Heart left ventricle (tissue), 16 donors: Measurements from ENCODE around the gene TMEM107. TPM values are rescaled to one million over a fixed set of nuclear protein-coding genes. Genes with fewer than 3 reads are reported as not detected.

Experiments used
- ATAC-seq, 4 donors: fragments of 200-7000 bp; cut with Tn5 transposase; one replicate each; pipeline ENCODE4 v1.9.1; 2020 to 2022; ENCODE audit warnings: moderate library complexity in 4 of 4, mild to moderate bottlenecking in 3 of 4, moderate number of reproducible peaks in 1 of 4
- DNase-seq, 5 donors: peaks; one replicate each; pipeline ENCODE4 v3.0.0-alpha.2; 2020
- H3K27ac ChIP-seq, 12 donors: fragments of 200-600 bp; sonication (generic) in 4 of 12; one replicate each; pipeline versions ENCODE4 v1.5.0 to v1.8.0; 2016 to 2022; ENCODE audit warnings: mild to moderate bottlenecking in 2 of 12
- H3K27me3 ChIP-seq, 9 donors: fragments of 200-600 bp; sonication (generic) in 2 of 9; one replicate each; pipeline versions ENCODE4 v1.5.1 to v1.8.0; 2016 to 2022; ENCODE audit warnings: mild to moderate bottlenecking in 3 of 9
- H3K36me3 ChIP-seq, 9 donors: fragments of 200-600 bp; sonication (generic) in 2 of 9; one replicate each; pipeline versions ENCODE4 v1.5.0 to v1.8.0; 2018 to 2022; ENCODE audit warnings: mild to moderate bottlenecking in 2 of 9
- H3K4me1 ChIP-seq, 12 donors: fragments of 200-600 bp; sonication (generic) in 4 of 12; one replicate each; pipeline versions ENCODE4 v1.5.0 to v1.8.0; 2016 to 2022; ENCODE audit warnings: mild to moderate bottlenecking in 3 of 12
- H3K4me3 ChIP-seq, 12 donors: fragments of 200-600 bp; sonication (generic) in 4 of 12; one replicate each; pipeline versions ENCODE4 v1.5.0 to v1.8.0; 2017 to 2022; ENCODE audit warnings: mild to moderate bottlenecking in 9 of 12, moderate library complexity in 4 of 12
- H3K9me3 ChIP-seq, 12 donors: fragments of 200-600 bp; sonication (generic) in 4 of 12; one replicate each; pipeline versions ENCODE4 v1.5.0 to v1.8.0; 2016 to 2022; ENCODE audit warnings: mild to moderate bottlenecking in 1 of 12
- CTCF ChIP-seq, 12 donors: fragments of 200-600 bp; sonication (generic) in 4 of 12; IDR thresholded peaks; one replicate each; pipeline versions ENCODE4 v1.5.0 to v1.8.0; 2018 to 2022; ENCODE audit warnings: antibody characterized with exemption in 12 of 12, mild to moderate bottlenecking in 5 of 12
- POLR2A ChIP-seq, 2 donors: fragments of 450-650 bp; IDR thresholded peaks; one replicate each; pipeline ENCODE4 v1.6.1; 2017; ENCODE audit warnings: antibody characterized with exemption in 2 of 2, mild to moderate bottlenecking in 2 of 2, moderate library complexity in 2 of 2
- WGBS, 4 donors: extraction: QIAGEN DNeasy Blood & Tissue Kit in 2 of 4; methylation state at CpG; one replicate each; pipeline versions ENCODE4 v1.1.5 to v1.1.7; 2013 to 2018; 5-methylcytosine and 5-hydroxymethylcytosine counted together
- intact Hi-C, 10 donors: fragments of 100-400 bp; cut with DNase I; formaldehyde crosslinking; loops; one replicate each; pipeline versions ENCODE4 v1.11.1 to v1.14.2; 2022
- polyA plus RNA-seq, 2 donors: library from polyadenylated mRNA; stranded (reverse); fragments of 200-250 nt; gene quantifications; one replicate each; pipeline ENCODE4 v1.2.3, GENCODE V29; 2013
- total RNA-seq, 9 donors: library from RNA; depleted of rRNA in 2 of 9; stranded (reverse); fragments of >200 nt in 2 of 9; fragmentation: NEBNext Ultra II Directional in 3 of 9; extraction: Animal tissue kit (Norgen Biotek cat#: 25700) in 3 of 9; gene quantifications; one replicate each; pipeline versions ENCODE4 v1.1.0 to v1.2.4, GENCODE V29; 2016 to 2023
- donor health status: ischemic (EF 13 %, LVEDD 7.1; RV severe dilation, severe dysfunction).
- donor health status: healthy with polysubstance abuse.
- donor health status: DM: no; HTN: yes; CAD: no.
- donor health status: DM: no; HTN: no; CAD: no.
- donor health status: ischemic (EF 25% LVEDD 6.9; RV normal size, moderate dysfunction).
- donor health status: ischemic (EF 25% LVEDD 5.7; RV mildly dilated, moderate dysfunction).
- donor health status: healthy.
- donor health status: DM: yes; HTN: yes; CAD: no.
- donor health status: ischemic (EF 35%, LVEDD 5.7; RV mildly dilated, moderate dysfunction).
- donor health status: nonischemic (EF 11% LVEDD 7.7; RV severe dilation, severe dysfunction).
- donor health status: DM: yes; HTN: yes; CAD: no.
- donor health status: PGD.
- donor health status: ischemic (EF 29% LVEDD 5.4; RV normal size, mild dysfunction).
- donor health status: nonischemic (EF 23%, LVEDD 6.1; RV moderate dilation, normal function).

TMEM107 gene
- total and polyA plus RNA-seq, 11 donors: 3.8 to 16.4 (median 8.4) TPM

DNA sequence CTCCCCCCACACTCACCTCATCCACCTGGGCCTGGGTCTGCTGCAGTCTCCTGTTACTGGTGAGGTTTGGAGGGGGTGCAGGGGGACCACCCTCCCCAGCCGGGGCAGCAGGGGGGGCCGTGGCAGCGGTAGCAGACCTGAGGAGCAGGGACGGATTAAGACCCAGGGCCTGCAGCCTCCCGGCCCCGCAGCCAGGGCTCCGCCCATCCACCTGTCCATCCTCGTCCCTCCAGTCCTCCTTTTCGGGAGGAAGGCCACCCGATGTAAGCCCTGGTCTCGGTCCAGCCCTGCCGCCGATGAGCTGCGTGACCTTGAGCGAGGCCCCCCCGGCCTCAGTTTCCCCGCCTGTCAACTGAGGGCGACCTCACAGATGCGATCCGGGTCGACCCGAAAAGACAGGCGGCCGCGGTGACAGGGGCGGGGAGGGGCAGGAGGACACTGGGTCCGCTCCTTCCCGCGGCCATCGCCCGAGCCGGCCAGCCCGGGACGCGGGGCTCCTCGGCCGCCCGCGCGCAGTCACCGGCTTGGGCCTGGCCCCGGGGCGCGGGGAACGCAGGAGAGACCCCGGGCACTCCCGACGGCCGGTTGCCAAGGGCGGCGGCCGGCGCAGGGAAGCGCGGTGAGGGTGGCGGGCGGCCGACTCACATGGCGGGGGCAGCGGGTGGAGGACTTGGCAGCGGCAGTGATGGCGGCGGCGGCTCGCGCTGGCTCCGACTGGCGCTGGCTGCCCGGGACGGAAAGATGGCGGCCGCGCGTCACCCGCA lies 13.8 kb downstream of the TMEM107 start, which contains the start of gene VAMP2:
Gene VAMP2 (minus strand): TSS at position 716 of the 764 bp plus-strand sequence. CDS start 69 bp downstream, at position 647.
- ATAC-seq (peak in 3 of 4 donors; percentile 46 to 69 (median 66)), DNase-seq (peak; percentile 81 to 92 (median 89))
- TF ChIP-seq CTCF (IDR thresholded peaks at IDR 0.05): no peak
- TF ChIP-seq POLR2A (IDR thresholded peaks at IDR 0.05): peak; percentile 60 to 79
- Histone ChIP-seq H3K4me1 (peaks cover 22 to 62% (median 42%) of the 10 kb centered on the region in 12 donors), H3K27ac (peak within 1 kb of the TSS; percentile 95 to 100 (median 100)), H3K4me3 (peak within 1 kb of the TSS; percentile 82 to 100 (median 99)), H3K36me3 (peaks cover 0 to 33% (median 22%) of the 10 kb centered on the region in 9 donors), H3K9me3 (no peaks in the 10 kb centered on the region), H3K27me3 (no peaks in the 10 kb centered on the region)
- intact Hi-C loops: loop anchor here in 3 of 10 donors (1.0 to 5.0 kb wide), 2 partner anchors 24 to 40 kb away; partner anchors contain the start of gene HES7 (in 3 of the 3)
- WGBS, 4 donors: 0 to 2% (median 1%) methylated on average over 20 to 75 of the region's 75 CpGs

- Histone ChIP-seq H3K4me3 (peak overlapping the region; percentile 82 to 100 (median 99)), H3K27ac (peak overlapping the region; percentile 95 to 100 (median 100)), H3K9me3 (no peaks in the 10 kb centered on the region), H3K4me1 (peaks cover 25 to 68% (median 47%) of the 10 kb centered on the region in 12 donors), H3K36me3 (peaks cover 0 to 33% (median 22%) of the 10 kb centered on the region in 9 donors), H3K27me3 (no peaks in the 10 kb centered on the region)
- intact Hi-C loops: loop anchor here in 3 of 10 donors (1.0 to 5.0 kb wide), 2 partner anchors 23 to 39 kb away; partner anchors contain the start of gene HES7 (in 3 of the 3)
- ATAC-seq (no peak), DNase-seq (peak in 1 of 5 donors; percentile 66)
- 42 to 44% (median 43%) methylated on average over 17 to 19 of the region's 19 CpGs for WGBS, 4 donors
- TF ChIP-seq POLR2A (IDR thresholded peaks at IDR 0.05) (no peak), CTCF (IDR thresholded peaks at IDR 0.05) (no peak)
Observed at GRCh38 chr17:8161289-8162232, 14.6 kb downstream of the TMEM107 start.

DNA sequence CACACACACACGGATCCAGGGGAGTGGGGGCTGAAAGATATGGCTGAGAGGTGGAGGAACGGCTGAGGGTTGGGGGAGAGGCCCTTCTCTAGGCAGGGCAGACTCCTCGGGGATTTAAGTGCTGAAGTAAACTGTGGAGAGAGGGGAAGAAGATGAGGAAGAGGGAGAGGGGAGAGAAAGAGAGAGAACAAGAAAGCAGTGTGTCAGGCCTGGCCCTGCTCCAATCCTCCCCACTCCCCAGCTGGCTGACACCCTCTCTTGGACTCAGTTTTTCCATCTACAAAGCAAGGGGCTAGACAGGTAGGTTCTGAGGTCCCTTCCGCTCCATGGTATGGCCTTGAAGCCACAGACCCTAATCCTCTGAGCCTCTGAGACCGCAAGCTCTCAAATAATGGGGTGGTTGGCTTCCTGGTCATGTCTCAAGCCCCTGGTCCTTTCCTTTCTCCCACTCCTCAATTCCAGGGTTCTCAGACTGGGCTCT lies 15.4 kb downstream of the TMEM107 start:
- intact Hi-C loops: loop anchor here in 3 of 10 donors (5.0 kb wide), 1 partner anchor 38 kb away; the partner anchor contains the start of gene HES7 (in 3 of the 3)
- Histone ChIP-seq H3K27ac (peak overlapping the region in 10 of 12 donors; percentile 47 to 100 (median 100)), H3K36me3 (peaks cover 0 to 33% (median 22%) of the 10 kb centered on the region in 9 donors), H3K4me3 (peak overlapping the region in 5 of 12 donors; percentile 4 to 99 (median 98)), H3K27me3 (no peaks in the 10 kb centered on the region), H3K9me3 (no peaks in the 10 kb centered on the region), H3K4me1 (peaks cover 25 to 69% (median 47%) of the 10 kb centered on the region in 12 donors)
- ATAC-seq: no peak
- peak in 1 of 5 donors; percentile 17 for DNase-seq
- TF ChIP-seq POLR2A (IDR thresholded peaks at IDR 0.05) (no peak), CTCF (IDR thresholded peaks at IDR 0.05) (no peak)
- 41 to 50% (median 47%) methylated on average over 5 of the region's 5 CpGs for WGBS, 4 donors
